GM12878 (cell line): ENCODE measurements around the gene SCTR. TPM values are rescaled to one million over a fixed set of nuclear protein-coding genes. Genes with fewer than 3 reads are reported as not detected.

Source experiments
- ATAC-seq: fragments of 200-7000 bp; cut with Tn5 transposase; 3 replicates; pipeline ENCODE4 v1.9.1; 2020; ENCODE audit warnings: mild to moderate bottlenecking, moderate library complexity
- BruUV-seq: library from RNA; stranded (reverse); fragments of 400-500 nt; replicated peaks from 2 replicates; lab custom pipeline; 2021; lab: Mats Ljungman, UMichigan
- CTCF ChIA-PET: fragments of 300-600 bp; sonication (Branson Sonifier 250); formaldehyde crosslinking; extraction: SDS; loops from one replicate; lab custom pipeline; 2021; ENCODE audit warnings: inconsistent platforms; lab: Yijun Ruan, JAX
- POLR2A ChIA-PET: fragments of 350-600 bp; formaldehyde crosslinking; extraction: SDS; loops from one replicate; lab custom pipeline; 2021; ENCODE audit warnings: inconsistent platforms; lab: Charles Lee
- RAD21 ChIA-PET: fragments of 300-600 bp; sonication (Branson Sonifier 250); formaldehyde crosslinking; loops from one replicate; lab custom pipeline; 2023; ENCODE audit warnings: antibody characterized with exemption; ENCODE audit not compliant: unreplicated experiment; lab: Charles Lee
- SMC1A ChIA-PET: fragments of 300-600 bp; sonication (Branson Sonifier 250); formaldehyde crosslinking; loops from one replicate; lab custom pipeline; 2023; ENCODE audit not compliant: unreplicated experiment, uncharacterized antibody; lab: Charles Lee
- DNase-seq: peaks from one replicate; pipeline ENCODE4 v3.0.0-alpha.2; 2011; ENCODE audit warnings: low read depth, low spot score
- FAIRE-seq: peaks from 3 replicates; lab custom pipeline; 2011; peaks lifted over from hg19 to GRCh38; lab: Jason Lieb, UNC
- H2AFZ ChIP-seq: 2 replicates; pipeline ENCODE4 v1.6.0; 2011; ENCODE audit warnings: low read depth, low read length, control low read depth; ENCODE audit not compliant: control insufficient read depth
- H3K27ac ChIP-seq: 2 replicates; pipeline ENCODE4 v1.5.1; 2011; ENCODE audit warnings: control low read depth; ENCODE audit not compliant: control insufficient read depth, insufficient read depth
- H3K27me3 ChIP-seq, 2 experiments: replicated peaks in 1 of 2; 2 replicates each; pipeline versions ENCODE4 v1.6.0 to v1.6.1; 2011; ENCODE audit warnings: low read length in 1 of 2; ENCODE audit not compliant: control insufficient read depth in 2 of 2, insufficient read depth in 2 of 2
- H3K36me3 ChIP-seq, 2 experiments: 2 replicates each; pipeline ENCODE4 v1.5.1; 2011; ENCODE audit warnings: low read length in 1 of 2; ENCODE audit not compliant: control insufficient read depth in 2 of 2, insufficient read depth in 2 of 2
- H3K4me1 ChIP-seq: 2 replicates; pipeline ENCODE4 v1.6.1; 2011; ENCODE audit warnings: mild to moderate bottlenecking, low read length, moderate library complexity, mixed read lengths; ENCODE audit not compliant: control insufficient read depth, insufficient read depth
- H3K4me2 ChIP-seq: 2 replicates; pipeline ENCODE4 v1.6.0; 2011; ENCODE audit warnings: control low read depth; ENCODE audit not compliant: control insufficient read depth, insufficient read depth
- H3K4me3 ChIP-seq: fragments of 200-600 bp; sonication (generic); 2 replicates; pipeline ENCODE4 v1.5.1; 2016
- H3K79me2 ChIP-seq: 2 replicates; pipeline ENCODE4 v1.6.0; 2011; ENCODE audit warnings: low read length; ENCODE audit not compliant: control insufficient read depth, insufficient read depth
- H3K9ac ChIP-seq: 2 replicates; pipeline ENCODE4 v1.8.0; 2011; ENCODE audit warnings: low read length, control low read depth, mixed read lengths; ENCODE audit not compliant: control insufficient read depth, insufficient read depth
- H3K9me3 ChIP-seq: replicated peaks from 3 replicates; pipeline ENCODE4 v1.5.1; 2011; ENCODE audit warnings: mild to moderate bottlenecking, low read length; ENCODE audit not compliant: control insufficient read depth, insufficient read depth
- H4K20me1 ChIP-seq: 2 replicates; pipeline ENCODE4 v1.6.0; 2011; ENCODE audit not compliant: control insufficient read depth, insufficient read depth
- LARP7 ChIP-seq: fragments of 450-650 bp; IDR thresholded peaks from 2 replicates; pipeline ENCODE4 v1.6.1; 2017; ENCODE audit warnings: mild to moderate bottlenecking
- MLLT1 ChIP-seq: fragments of 450-650 bp; IDR thresholded peaks from 2 replicates; pipeline ENCODE4 v1.6.1; 2016; ENCODE audit warnings: mild to moderate bottlenecking
- SUZ12 ChIP-seq: fragments of 200-600 bp; sonication (generic); IDR thresholded peaks from one replicate; pipeline ENCODE4 v1.6.1; 2018; ENCODE audit warnings: antibody characterized with exemption, mild to moderate bottlenecking; ENCODE audit not compliant: unreplicated experiment
- WGBS: methylation state at CpG from one replicate; pipeline ENCODE4 v1.1.6; 2016; ENCODE audit warnings: low lambda C conversion rate; ENCODE audit not compliant: insufficient replicate concordance, insufficient coverage; ENCODE audit errors: missing lambda C conversion rate; 5-methylcytosine and 5-hydroxymethylcytosine counted together
- in situ Hi-C: fragments of 300-500 bp; cut with MboI; formaldehyde crosslinking; loops from 9 replicates; pipeline ENCODE4 v1.14.3; 2018; ENCODE audit warnings: mixed read lengths
- intact Hi-C: fragments of 100-400 bp; cut with micrococcal nuclease; formaldehyde crosslinking; loops from one replicate; pipeline ENCODE4 v1.14.2; 2022; ENCODE audit not compliant: unreplicated experiment
- polyA plus RNA-seq, 11 experiments: library from polyadenylated mRNA; depleted of rRNA in 4 of 11; unstranded in 6 of 11; stranded (reverse) in 5 of 11; fragments of >200 nt; fragmentation: Nextera tagmentation in 4 of 11; fragmentation: Illumina TruSeq in 1 of 11; extraction: Ambion mirVana in 4 of 11; extraction: Trizol in 1 of 11; gene quantifications; 1 replicate in 1 of 11; 2 replicates in 10 of 11; pipeline versions ENCODE4 v1.2.1 to v1.2.3, GENCODE V29; 2011 to 2016; ENCODE audit warnings: inconsistent platforms in 2 of 11, missing spikeins in 2 of 11, low read depth in 1 of 11
- total RNA-seq, 4 experiments: library from RNA; depleted of rRNA in 3 of 4; stranded (reverse); fragments of >200 nt in 3 of 4; fragmentation: Illumina TruSeq in 1 of 4; extraction: Trizol in 1 of 4; gene quantifications; 2 replicates each; pipeline versions ENCODE4 v1.2.1 to v1.2.3, GENCODE V29; 2013 to 2021

Gene SCTR
- total and polyA plus RNA-seq, 10 of the 15 experiments (the other 5 are each of a cell fraction or from before 2014, with no cell fraction given): 0.26 TPM; not detected in 9

- peaks cover 17% of the 10 kb centered on the region for H3K4me1 ChIP-seq
- no TSS peak for BruUV-seq
- in situ Hi-C loops: no loop called here
- no peak overlapping the region for H2AFZ ChIP-seq
- CTCF ChIA-PET: interaction anchor here (0.7 kb wide), 1 partner anchor 26 kb away, joined by 3 read pairs; no protein-coding TSS in a partner anchor
- SMC1A ChIA-PET: interaction anchor here (0.6 to 3.7 kb wide), 3 partner anchors 17 to 45 kb away, joined by 3 to 23 read pairs (median 4); no protein-coding TSS in a partner anchor
- TF ChIP-seq MLLT1 (0 out of 2 replicates have a peak, but pooled peaks have one; percentile 46), LARP7 (no peak), SUZ12 (peak; percentile 51)
- TF ChIP-seq, all 136 proteins: peak for 2
- intact Hi-C loops: no loop called here
- RAD21 ChIA-PET: interaction anchor here (1.9 kb wide), 1 partner anchor 16 kb away, joined by 9 read pairs; no protein-coding TSS in a partner anchor
- H3K4me3 ChIP-seq: peak overlapping the region; percentile 64; the same call in 1 of the 2 replicates
- POLR2A ChIA-PET: no interaction called here
- H3K79me2 ChIP-seq: no peaks in the 10 kb centered on the region
- H3K36me3 ChIP-seq: no peaks in the 10 kb centered on the region
- no peak overlapping the region for H3K27ac ChIP-seq
- no peak overlapping the region; the same call in 1 of the 2 replicates for H3K9ac ChIP-seq
- no peaks in the 10 kb centered on the region for H4K20me1 ChIP-seq
- H3K4me2 ChIP-seq: peak overlapping the region; percentile 75
- no peak for FAIRE-seq
- WGBS: 33% methylated on average over 42 of the region's 53 CpGs
- no peaks in the 10 kb centered on the region for H3K9me3 ChIP-seq
- no peak; the same call in 2 of the 3 replicates for ATAC-seq
- no peak for DNase-seq
- H3K27me3 ChIP-seq: peaks cover 0 to 5% of the 10 kb centered on the region in 2 experiments; a peak in 2 of 4 replicates
These were observed 92.1 kb downstream of the SCTR start for GRCh38 chr2:119431976-119432850.
